GM12801 (cell line): Measurements from ENCODE around the gene PLEKHM2.

ENCODE experiments used
- TF ChIP-seq, protein P1 (sequence below): IDR thresholded peaks from one replicate; pipeline ENCODE4 v1.5.1; 2011; ENCODE audit warnings: control low read depth; ENCODE audit not compliant: insufficient read length; ENCODE audit errors: extremely low read depth

The PLEKHM2 gene

GRCh38 chr1:15668089-15668754, 15.9 kb upstream of the PLEKHM2 start:
- TF ChIP-seq, protein P1, sequence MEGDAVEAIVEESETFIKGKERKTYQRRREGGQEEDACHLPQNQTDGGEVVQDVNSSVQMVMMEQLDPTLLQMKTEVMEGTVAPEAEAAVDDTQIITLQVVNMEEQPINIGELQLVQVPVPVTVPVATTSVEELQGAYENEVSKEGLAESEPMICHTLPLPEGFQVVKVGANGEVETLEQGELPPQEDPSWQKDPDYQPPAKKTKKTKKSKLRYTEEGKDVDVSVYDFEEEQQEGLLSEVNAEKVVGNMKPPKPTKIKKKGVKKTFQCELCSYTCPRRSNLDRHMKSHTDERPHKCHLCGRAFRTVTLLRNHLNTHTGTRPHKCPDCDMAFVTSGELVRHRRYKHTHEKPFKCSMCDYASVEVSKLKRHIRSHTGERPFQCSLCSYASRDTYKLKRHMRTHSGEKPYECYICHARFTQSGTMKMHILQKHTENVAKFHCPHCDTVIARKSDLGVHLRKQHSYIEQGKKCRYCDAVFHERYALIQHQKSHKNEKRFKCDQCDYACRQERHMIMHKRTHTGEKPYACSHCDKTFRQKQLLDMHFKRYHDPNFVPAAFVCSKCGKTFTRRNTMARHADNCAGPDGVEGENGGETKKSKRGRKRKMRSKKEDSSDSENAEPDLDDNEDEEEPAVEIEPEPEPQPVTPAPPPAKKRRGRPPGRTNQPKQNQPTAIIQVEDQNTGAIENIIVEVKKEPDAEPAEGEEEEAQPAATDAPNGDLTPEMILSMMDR, result no peak

GRCh38 chr1:15669074-15669473, 15.0 kb upstream of the PLEKHM2 start:
- TF ChIP-seq, protein P1, result no peak

DNA sequence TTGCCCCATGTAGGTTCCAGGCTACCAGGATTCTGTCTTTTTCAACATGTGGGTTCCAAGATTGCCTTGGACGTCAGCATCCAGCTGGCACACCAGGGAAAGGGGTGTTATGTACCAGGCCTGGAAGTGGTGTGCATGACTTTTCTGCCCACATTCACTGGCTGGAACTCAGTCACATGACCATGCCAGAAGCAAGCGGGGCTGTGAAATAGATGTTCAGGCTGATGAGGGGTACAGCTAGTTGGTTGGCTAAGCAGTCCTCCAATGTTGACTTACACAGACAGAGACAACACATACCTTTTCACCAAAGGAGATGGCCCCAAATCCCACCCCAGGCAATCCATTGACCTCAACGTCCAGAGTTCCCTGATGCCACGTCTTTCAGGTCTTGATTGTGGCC, 14.3 kb upstream of the PLEKHM2 start:
- TF ChIP-seq, protein P1, result no peak

- TF ChIP-seq, protein P1, result no peak
Observed at GRCh38 chr1:15671430-15671829, 12.7 kb upstream of the PLEKHM2 start.

GRCh38 chr1:15674386-15675159, 9.5 kb upstream of the PLEKHM2 start:
- TF ChIP-seq, protein P1, result no peak

GRCh38 chr1:15676010-15676409, 8.1 kb upstream of the PLEKHM2 start:
- TF ChIP-seq, protein P1, result no peak

DNA sequence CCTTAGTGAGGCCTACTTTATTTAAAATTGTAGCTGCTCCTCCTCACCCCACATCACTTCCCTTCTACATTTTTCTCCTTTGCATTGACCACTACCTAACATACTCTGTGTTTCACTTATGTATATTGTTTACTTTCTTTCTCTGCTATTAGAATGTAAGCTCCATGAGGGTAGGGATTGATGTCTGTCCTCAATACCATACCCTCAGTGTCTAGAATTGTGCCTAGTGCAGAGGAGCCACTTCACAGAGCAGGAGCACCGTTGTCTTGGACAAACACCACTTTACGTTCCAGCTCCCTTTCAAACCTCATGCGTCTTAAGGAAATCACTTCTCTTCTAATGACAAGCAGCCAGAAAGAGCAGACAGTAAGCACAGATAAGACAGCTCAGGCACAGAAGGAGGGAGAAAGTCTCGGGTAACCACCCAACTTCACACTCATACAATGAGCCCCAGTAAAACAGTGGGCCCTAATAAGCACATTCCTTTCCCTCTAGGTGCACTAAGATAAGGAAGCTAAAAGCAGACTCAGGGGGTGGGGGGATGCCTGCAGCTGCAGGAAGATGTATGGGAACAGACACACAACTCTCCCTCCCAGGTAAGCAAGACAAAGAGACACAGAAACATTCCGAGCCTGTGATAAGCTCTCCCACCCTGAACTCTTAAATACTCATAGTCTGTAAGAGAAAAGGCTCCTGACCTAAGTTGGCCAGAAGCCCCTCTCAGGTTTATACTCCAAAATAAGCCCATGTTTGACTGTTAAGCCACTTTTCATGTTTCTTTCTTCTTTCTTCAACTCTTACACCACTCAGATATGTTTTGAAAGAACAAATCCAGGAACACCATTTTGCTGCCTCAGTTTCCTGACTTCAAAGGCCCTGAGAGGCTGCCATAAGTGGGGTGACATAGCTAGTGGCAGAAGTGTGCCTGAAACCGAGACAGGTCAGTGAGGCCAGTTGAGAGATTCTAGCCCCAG, 7.1 kb upstream of the PLEKHM2 start:
- TF ChIP-seq, protein P1, result no peak
